GM12872 (cell line): ENCODE measurements around the gene GMPR2.

Experiments
- CTCF ChIP-seq: IDR thresholded peaks from 3 replicates; pipeline ENCODE4 v1.5.1; 2011; ENCODE audit warnings: low read depth, mild to moderate bottlenecking, low read length, moderate library complexity; ENCODE audit not compliant: insufficient read depth

The GMPR2 gene

GRCh38 chr14:24272467-24272866 is 39.7 kb downstream of the GMPR2 start:
- no peak for TF ChIP-seq CTCF

- TF ChIP-seq CTCF: peak; percentile 33; the same call in 1 of the 3 replicates
Observed at GRCh38 chr14:24273422-24273998, 40.8 kb downstream of the GMPR2 start.

- no peak for TF ChIP-seq CTCF
Observed at GRCh38 chr14:24274101-24274543, 41.4 kb downstream of the GMPR2 start.

GRCh38 chr14:24277071-24277470 is 44.3 kb downstream of the GMPR2 start:
- no peak for TF ChIP-seq CTCF

- TF ChIP-seq CTCF: no peak
Observed at GRCh38 chr14:24277606-24278321, 45.0 kb downstream of the GMPR2 start.

- no peak for TF ChIP-seq CTCF
Observed at GRCh38 chr14:24278424-24278823, 45.7 kb downstream of the GMPR2 start.

GRCh38 chr14:24279301-24280186 is 46.8 kb downstream of the GMPR2 start:
- TF ChIP-seq CTCF: peak; percentile 67
